Pancreas (tissue), 10 donors: ENCODE results near the gene L3MBTL3. TPM values are rescaled to one million over a fixed set of nuclear protein-coding genes. Genes with fewer than 3 reads are reported as not detected.

Experiments
- ATAC-seq, 4 donors: fragments of 200-7000 bp; cut with Tn5 transposase; one replicate each; pipeline versions ENCODE4 v1.8.0 to v1.9.1; 2020; ENCODE audit warnings: mild to moderate bottlenecking in 4 of 4, moderate library complexity in 4 of 4
- DNase-seq, 6 donors: peaks; one replicate each; pipeline ENCODE4 v3.0.0-alpha.2; 2020
- FAIRE-seq: peaks from 2 replicates; lab custom pipeline; 2012; peaks lifted over from hg19 to GRCh38; lab: Jason Lieb, UNC
- H3K27ac ChIP-seq, 4 donors: fragments of 200-600 bp; sonication (generic); 1 replicate in 3 of 4; 2 replicates in 1 of 4; pipeline versions ENCODE4 v1.5.0 to v1.8.0; 2020
- H3K27me3 ChIP-seq, 4 donors: fragments of 200-600 bp; one replicate each; pipeline ENCODE4 v1.8.0; 2021
- H3K36me3 ChIP-seq, 3 donors: fragments of 200-600 bp; sonication (generic) in 1 of 3; one replicate each; pipeline versions ENCODE4 v1.5.0 to v1.8.0; 2020 to 2021
- H3K4me1 ChIP-seq, 3 donors: fragments of 200-600 bp; one replicate each; pipeline ENCODE4 v1.8.0; 2021
- H3K4me3 ChIP-seq, 4 donors: fragments of 200-600 bp; sonication (generic) in 2 of 4; one replicate each; pipeline versions ENCODE4 v1.5.0 to v1.8.0; 2020 to 2021
- H3K9me3 ChIP-seq, 4 donors: fragments of 200-600 bp; one replicate each; pipeline ENCODE4 v1.8.0; 2021
- WGBS, 2 donors: extraction: QIAGEN DNeasy Blood & Tissue Kit; methylation state at CpG; one replicate each; pipeline ENCODE4 v1.1.7; 2013; 5-methylcytosine and 5-hydroxymethylcytosine counted together
- intact Hi-C, 3 donors: fragments of 100-400 bp; cut with DNase I; formaldehyde crosslinking; loops; one replicate each; pipeline versions ENCODE4 v1.11.1 to v1.14.2; 2022
- polyA plus RNA-seq, 2 donors: library from polyadenylated mRNA; stranded (reverse); fragments of 200-250 nt; gene quantifications; one replicate each; pipeline ENCODE4 v1.2.3, GENCODE V29; 2013
- total RNA-seq, 6 donors: library from RNA; stranded (reverse); fragmentation: NEBNext Ultra II Directional in 4 of 6; extraction: Animal tissue kit (Norgen Biotek cat#: 25700) in 4 of 6; gene quantifications; one replicate each; pipeline versions ENCODE4 v1.2.1 to v1.2.4, GENCODE V29; 2021 to 2023
- TF ChIP-seq, protein P1 (sequence below), 4 donors: fragments of 200-600 bp; sonication (generic) in 3 of 4; IDR thresholded peaks; one replicate each; pipeline versions ENCODE4 v1.5.0 to v1.8.0; 2021; ENCODE audit warnings: antibody characterized with exemption in 4 of 4
- donor health status: healthy with polysubstance abuse.
- donor health status: DM: no; HTN: no; CAD: no; lungs with moderate emphysema.
- donor health status: DM: no; HTN: no; CAD: no.
- donor health status: control.
- donor health status: control.
- donor health status: Bipolar disorder and iron deficiency.
- donor health status: DM: yes; HTN: yes; CAD: no.
- donor health status: DM: no; HTN: no; CAD: no.
- donor health status: DM: no; HTN: no; CAD: no.
- donor health status: DM: yes; HTN: yes; CAD: no.

L3MBTL3 gene
- total and polyA plus RNA-seq, 8 donors: 0.95 to 5.3 (median 3.1) TPM

DNA sequence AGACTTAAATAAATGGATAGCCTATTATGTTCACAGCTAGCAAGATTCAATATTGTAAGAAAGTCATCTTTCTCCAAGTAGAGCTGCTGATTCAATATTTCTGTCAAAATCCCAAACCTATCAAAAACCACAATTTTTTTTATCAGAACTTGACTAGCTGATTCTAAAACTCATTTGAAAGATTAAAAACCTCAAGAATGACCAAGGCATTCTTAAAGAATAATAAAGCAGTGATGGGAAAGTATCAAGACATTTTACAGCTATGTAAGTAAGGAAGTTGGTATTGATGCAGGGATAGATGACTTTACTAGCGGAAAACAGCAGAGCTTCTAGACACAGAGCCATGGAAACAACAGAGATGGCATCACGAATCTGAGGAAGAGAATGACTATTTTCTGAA, 139.7 kb downstream of the L3MBTL3 start:
- TF ChIP-seq, protein P1, sequence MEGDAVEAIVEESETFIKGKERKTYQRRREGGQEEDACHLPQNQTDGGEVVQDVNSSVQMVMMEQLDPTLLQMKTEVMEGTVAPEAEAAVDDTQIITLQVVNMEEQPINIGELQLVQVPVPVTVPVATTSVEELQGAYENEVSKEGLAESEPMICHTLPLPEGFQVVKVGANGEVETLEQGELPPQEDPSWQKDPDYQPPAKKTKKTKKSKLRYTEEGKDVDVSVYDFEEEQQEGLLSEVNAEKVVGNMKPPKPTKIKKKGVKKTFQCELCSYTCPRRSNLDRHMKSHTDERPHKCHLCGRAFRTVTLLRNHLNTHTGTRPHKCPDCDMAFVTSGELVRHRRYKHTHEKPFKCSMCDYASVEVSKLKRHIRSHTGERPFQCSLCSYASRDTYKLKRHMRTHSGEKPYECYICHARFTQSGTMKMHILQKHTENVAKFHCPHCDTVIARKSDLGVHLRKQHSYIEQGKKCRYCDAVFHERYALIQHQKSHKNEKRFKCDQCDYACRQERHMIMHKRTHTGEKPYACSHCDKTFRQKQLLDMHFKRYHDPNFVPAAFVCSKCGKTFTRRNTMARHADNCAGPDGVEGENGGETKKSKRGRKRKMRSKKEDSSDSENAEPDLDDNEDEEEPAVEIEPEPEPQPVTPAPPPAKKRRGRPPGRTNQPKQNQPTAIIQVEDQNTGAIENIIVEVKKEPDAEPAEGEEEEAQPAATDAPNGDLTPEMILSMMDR (IDR thresholded peaks at IDR 0.05): no peak
- no peaks in the 10 kb centered on the region for H3K4me1 ChIP-seq
- no peak for FAIRE-seq
- no peak for ATAC-seq
- H3K36me3 ChIP-seq: no peaks in the 10 kb centered on the region
- H3K4me3 ChIP-seq: no peak overlapping the region
- intact Hi-C loops: no loop called here
- no peaks in the 10 kb centered on the region for H3K27me3 ChIP-seq
- no peak for DNase-seq
- 71 to 88% methylated on average over 2 of the region's 2 CpGs for WGBS, 2 donors
- H3K9me3 ChIP-seq: no peaks in the 10 kb centered on the region
- no peak overlapping the region for H3K27ac ChIP-seq

DNA sequence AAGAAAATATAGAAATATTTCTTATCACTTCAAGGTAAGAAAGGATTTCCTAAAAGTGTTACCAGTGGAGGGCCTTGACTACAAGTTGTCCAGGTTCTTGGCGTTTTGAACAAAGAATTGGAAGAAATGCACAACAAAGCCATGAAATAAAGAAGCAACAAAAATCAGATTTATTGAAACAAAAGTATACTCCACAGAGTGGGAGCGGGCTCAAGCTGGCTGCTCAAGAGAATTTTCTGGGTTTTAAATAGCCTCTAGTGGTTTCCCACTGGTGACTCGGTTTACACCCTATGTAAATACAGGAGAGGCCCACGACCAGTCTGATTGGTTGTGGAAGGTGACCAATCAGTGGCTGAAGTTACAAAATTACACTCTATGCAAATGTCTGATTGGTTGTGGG, 140.2 kb downstream of the L3MBTL3 start:
- FAIRE-seq: no peak
- intact Hi-C loops: no loop called here
- 79 to 80% methylated on average over 4 of the region's 4 CpGs for WGBS, 2 donors

DNA sequence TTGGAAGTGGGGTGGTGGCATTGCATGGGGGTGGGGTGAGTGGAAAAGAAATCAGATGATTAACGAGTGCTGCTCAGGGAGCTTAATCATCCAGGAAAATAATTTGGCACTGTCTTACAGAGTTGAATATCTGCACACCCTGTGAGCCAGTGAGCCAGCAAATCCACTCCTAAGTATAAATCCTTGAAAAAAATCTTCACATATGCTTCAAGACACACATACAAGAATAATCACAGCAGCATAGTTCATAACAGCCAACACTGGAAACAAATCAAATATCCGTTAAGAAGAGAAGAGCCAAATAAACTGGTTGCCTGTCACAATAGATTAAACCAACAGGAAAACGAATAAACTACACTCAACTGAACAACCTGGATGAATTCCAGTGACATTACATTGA, 141.6 kb downstream of the L3MBTL3 start:
- FAIRE-seq (no peak), ATAC-seq (no peak), DNase-seq (no peak)
- Histone ChIP-seq H3K9me3 (no peaks in the 10 kb centered on the region), H3K36me3 (no peaks in the 10 kb centered on the region), H3K27ac (no peak overlapping the region), H3K4me3 (no peak overlapping the region), H3K4me1 (no peaks in the 10 kb centered on the region), H3K27me3 (peaks cover 0 to under 1% (median 0%) of the 10 kb centered on the region in 4 donors)
- TF ChIP-seq, protein P1 (IDR thresholded peaks at IDR 0.05): no peak
- 40 to 41% methylated on average over 3 of the region's 3 CpGs for WGBS, 2 donors
- intact Hi-C loops: no loop called here

More for the DNA sequence above, 140.2 kb downstream of the L3MBTL3 start:
- no peaks in the 10 kb centered on the region for H3K9me3 ChIP-seq
- TF ChIP-seq, protein P1 (IDR thresholded peaks at IDR 0.05): no peak
- DNase-seq (no peak), ATAC-seq (no peak)
- H3K4me3 ChIP-seq: no peak overlapping the region
- H3K36me3 ChIP-seq: no peaks in the 10 kb centered on the region
- no peak overlapping the region for H3K27ac ChIP-seq
- H3K4me1 ChIP-seq: no peaks in the 10 kb centered on the region
- H3K27me3 ChIP-seq: no peaks in the 10 kb centered on the region

DNA sequence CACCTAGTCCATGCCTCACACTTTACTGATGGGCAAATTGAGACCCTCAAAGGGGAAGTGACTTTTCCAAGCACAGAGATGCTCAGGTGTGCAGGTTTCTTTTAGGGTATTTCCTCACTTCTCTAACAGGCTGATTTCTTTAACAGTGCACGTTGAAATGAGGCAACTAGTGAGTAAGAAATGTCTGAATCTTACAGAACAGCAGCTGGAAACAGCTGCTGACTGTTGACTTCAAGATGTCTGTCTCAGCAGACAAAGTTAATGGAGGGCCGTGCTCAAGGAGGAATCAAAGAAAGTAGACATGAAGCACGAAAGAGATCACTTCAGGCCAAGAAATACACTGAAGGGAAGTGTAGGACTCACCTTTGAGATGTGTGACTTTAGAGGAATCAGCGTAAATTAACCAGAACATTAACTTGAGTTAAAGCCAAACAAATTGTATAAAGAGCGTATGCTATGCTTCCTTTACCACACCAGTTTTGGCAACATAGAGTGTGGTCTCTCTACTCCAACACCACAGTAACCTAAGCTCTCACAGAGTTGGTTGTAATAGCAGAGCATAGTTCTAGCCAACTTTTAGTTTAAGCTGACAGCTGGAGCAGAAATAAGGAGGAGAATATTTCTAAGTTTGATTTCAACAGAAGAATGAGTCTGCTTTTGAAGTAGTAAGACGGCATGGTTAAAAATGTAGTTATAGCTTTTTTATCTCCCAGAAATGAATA, 143.5 kb downstream of the L3MBTL3 start:
- FAIRE-seq: no peak

More for the DNA sequence above, 143.5 kb downstream of the L3MBTL3 start:
- 54 to 55% methylated on average over 6 of the region's 6 CpGs for WGBS, 2 donors
- DNase-seq (no peak), ATAC-seq (no peak)
- no peaks in the 10 kb centered on the region for H3K9me3 ChIP-seq
- H3K4me1 ChIP-seq: no peaks in the 10 kb centered on the region
- TF ChIP-seq, protein P1 (IDR thresholded peaks at IDR 0.05): no peak
- intact Hi-C loops: no loop called here
- no peaks in the 10 kb centered on the region for H3K36me3 ChIP-seq
- peaks cover 0 to 4% (median 0%) of the 10 kb centered on the region in 4 donors for H3K27me3 ChIP-seq
- H3K27ac ChIP-seq: no peak overlapping the region
- no peak overlapping the region for H3K4me3 ChIP-seq
